RWPE2 (cell line): ENCODE results near the gene PPP1R16B.
"Not testable (repeated sequence)": the region's sequence is repeated elsewhere in the genome, so short reads cannot be mapped to it uniquely, and the experiment has no call there.

ENCODE experiments used
- ATAC-seq: fragments of 200-7000 bp; cut with Tn5 transposase; 3 replicates; pipeline ENCODE4 v1.9.1; 2021; ENCODE audit warnings: low read depth
- DNase-seq: peaks from one replicate; pipeline ENCODE4 v3.0.0-alpha.2; 2020; ENCODE audit warnings: low spot score
- H3K27ac ChIP-seq: fragments of 450-650 bp; 2 replicates; pipeline ENCODE4 v1.5.1; 2017; ENCODE audit warnings: mild to moderate bottlenecking; ENCODE audit not compliant: poor library complexity, severe bottlenecking
- H3K27me3 ChIP-seq: fragments of 250-450 bp; sonication (Bioruptor Pico); 2 replicates; pipeline ENCODE4 v1.5.1; 2021; ENCODE audit warnings: mild to moderate bottlenecking, moderate library complexity; ENCODE audit not compliant: insufficient read depth, poor library complexity, severe bottlenecking
- H3K36me3 ChIP-seq: fragments of 250-450 bp; sonication (Bioruptor Pico); 2 replicates; pipeline ENCODE4 v1.5.1; 2020; ENCODE audit warnings: low read depth, mild to moderate bottlenecking, moderate library complexity
- H3K4me1 ChIP-seq: fragments of 250-450 bp; sonication (Bioruptor Pico); 2 replicates; pipeline ENCODE4 v1.5.1; 2021; ENCODE audit warnings: mild to moderate bottlenecking, moderate library complexity; ENCODE audit not compliant: insufficient read depth, poor library complexity, severe bottlenecking
- H3K4me3 ChIP-seq: fragments of 250-450 bp; sonication (Bioruptor Pico); 2 replicates; pipeline ENCODE4 v1.5.1; 2021; ENCODE audit warnings: mild to moderate bottlenecking, moderate library complexity; ENCODE audit not compliant: severe bottlenecking
- H3K9me3 ChIP-seq: fragments of 250-450 bp; sonication (Bioruptor Pico); 2 replicates; pipeline ENCODE4 v1.5.1; 2021; ENCODE audit warnings: mild to moderate bottlenecking, moderate library complexity; ENCODE audit not compliant: severe bottlenecking
- CTCF ChIP-seq: fragments of 450-650 bp; IDR thresholded peaks from one replicate; pipeline ENCODE4 v1.5.1; 2017; ENCODE audit warnings: mild to moderate bottlenecking, moderate library complexity; ENCODE audit not compliant: poor library complexity, severe bottlenecking

PPP1R16B gene

GRCh38 chr20:38811769-38812168, 6.3 kb downstream of the PPP1R16B start:
- ATAC-seq (no peak), DNase-seq (no peak)
- H3K4me1 ChIP-seq: no peaks in the 10 kb centered on the region
- H3K9me3 ChIP-seq: no peaks in the 10 kb centered on the region
- H3K27ac ChIP-seq: no peak overlapping the region
- H3K4me3 ChIP-seq: no peak overlapping the region
- peaks cover 32% of the 10 kb centered on the region for H3K27me3 ChIP-seq
- no peak for TF ChIP-seq CTCF
- H3K36me3 ChIP-seq: no peaks in the 10 kb centered on the region

GRCh38 chr20:38812182-38812581, 6.7 kb downstream of the PPP1R16B start:
- no peak for TF ChIP-seq CTCF
- no peaks in the 10 kb centered on the region for H3K4me1 ChIP-seq
- H3K27me3 ChIP-seq: peaks cover 28% of the 10 kb centered on the region
- no peak overlapping the region for H3K27ac ChIP-seq
- no peaks in the 10 kb centered on the region for H3K36me3 ChIP-seq
- H3K9me3 ChIP-seq: no peaks in the 10 kb centered on the region
- DNase-seq: peak; percentile 13
- H3K4me3 ChIP-seq: no peak overlapping the region
- ATAC-seq: no peak

- Histone ChIP-seq H3K36me3 (no peaks in the 10 kb centered on the region), H3K27me3 (peaks cover 21% of the 10 kb centered on the region), H3K4me3 (no peak overlapping the region), H3K9me3 (no peaks in the 10 kb centered on the region), H3K4me1 (no peaks in the 10 kb centered on the region), H3K27ac (no peak overlapping the region)
- ATAC-seq: no peak
- TF ChIP-seq CTCF: no peak
- DNase-seq: peak; percentile 50
Observed at GRCh38 chr20:38812709-38813573, 7.4 kb downstream of the PPP1R16B start.

- H3K27ac ChIP-seq, ATAC-seq: not testable (repeated sequence)
Observed at GRCh38 chr20:38813574-38813962, 8.1 kb downstream of the PPP1R16B start.

GRCh38 chr20:38815446-38815845, 9.9 kb downstream of the PPP1R16B start:
- Histone ChIP-seq H3K4me1 (no peaks in the 10 kb centered on the region), H3K27ac (no peak overlapping the region), H3K36me3 (no peaks in the 10 kb centered on the region), H3K27me3 (peaks cover 10% of the 10 kb centered on the region), H3K9me3 (no peaks in the 10 kb centered on the region), H3K4me3 (no peak overlapping the region)
- ATAC-seq (peak; percentile 44; the same call in 1 of the 3 replicates), DNase-seq (no peak)
- TF ChIP-seq CTCF: no peak

More at GRCh38 chr20:38813574-38813962, 8.1 kb downstream of the PPP1R16B start:
- not testable (repeated sequence) for H3K4me1 ChIP-seq, H3K4me3 ChIP-seq, DNase-seq, H3K36me3 ChIP-seq, H3K9me3 ChIP-seq
- peaks cover 14% of the 10 kb centered on the region for H3K27me3 ChIP-seq
